ENCODE data around the gene KCTD15. TPM values are rescaled to one million over a fixed set of nuclear protein-coding genes. Genes with fewer than 3 reads are reported as not detected.

The KCTD15 gene
- total and polyA plus RNA-seq, 10 of the 15 experiments (the other 5 are each of a cell fraction or from before 2014, with no cell fraction given), result not detected

DNA sequence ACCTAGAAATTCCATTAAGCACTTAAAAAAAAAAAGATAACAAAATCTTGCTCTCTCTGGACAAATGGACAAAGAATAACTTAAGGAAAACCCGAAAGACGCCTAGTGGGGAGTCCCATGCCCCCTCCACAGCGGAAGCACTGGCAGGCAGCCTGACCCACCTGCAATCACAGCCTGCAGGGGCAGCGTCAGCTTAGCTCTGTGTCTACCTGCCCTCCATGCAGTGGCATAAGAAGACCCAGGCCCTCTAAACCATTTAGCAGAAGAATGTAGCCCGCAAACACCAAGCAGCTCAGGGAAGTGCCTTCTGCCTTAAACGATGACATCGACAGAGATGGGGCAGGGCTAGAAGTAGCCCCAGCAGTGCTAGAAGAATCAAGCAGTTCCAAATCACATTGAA, 36.0 kb downstream of the KCTD15 start (continued):
- TF ChIP-seq, protein P1, sequence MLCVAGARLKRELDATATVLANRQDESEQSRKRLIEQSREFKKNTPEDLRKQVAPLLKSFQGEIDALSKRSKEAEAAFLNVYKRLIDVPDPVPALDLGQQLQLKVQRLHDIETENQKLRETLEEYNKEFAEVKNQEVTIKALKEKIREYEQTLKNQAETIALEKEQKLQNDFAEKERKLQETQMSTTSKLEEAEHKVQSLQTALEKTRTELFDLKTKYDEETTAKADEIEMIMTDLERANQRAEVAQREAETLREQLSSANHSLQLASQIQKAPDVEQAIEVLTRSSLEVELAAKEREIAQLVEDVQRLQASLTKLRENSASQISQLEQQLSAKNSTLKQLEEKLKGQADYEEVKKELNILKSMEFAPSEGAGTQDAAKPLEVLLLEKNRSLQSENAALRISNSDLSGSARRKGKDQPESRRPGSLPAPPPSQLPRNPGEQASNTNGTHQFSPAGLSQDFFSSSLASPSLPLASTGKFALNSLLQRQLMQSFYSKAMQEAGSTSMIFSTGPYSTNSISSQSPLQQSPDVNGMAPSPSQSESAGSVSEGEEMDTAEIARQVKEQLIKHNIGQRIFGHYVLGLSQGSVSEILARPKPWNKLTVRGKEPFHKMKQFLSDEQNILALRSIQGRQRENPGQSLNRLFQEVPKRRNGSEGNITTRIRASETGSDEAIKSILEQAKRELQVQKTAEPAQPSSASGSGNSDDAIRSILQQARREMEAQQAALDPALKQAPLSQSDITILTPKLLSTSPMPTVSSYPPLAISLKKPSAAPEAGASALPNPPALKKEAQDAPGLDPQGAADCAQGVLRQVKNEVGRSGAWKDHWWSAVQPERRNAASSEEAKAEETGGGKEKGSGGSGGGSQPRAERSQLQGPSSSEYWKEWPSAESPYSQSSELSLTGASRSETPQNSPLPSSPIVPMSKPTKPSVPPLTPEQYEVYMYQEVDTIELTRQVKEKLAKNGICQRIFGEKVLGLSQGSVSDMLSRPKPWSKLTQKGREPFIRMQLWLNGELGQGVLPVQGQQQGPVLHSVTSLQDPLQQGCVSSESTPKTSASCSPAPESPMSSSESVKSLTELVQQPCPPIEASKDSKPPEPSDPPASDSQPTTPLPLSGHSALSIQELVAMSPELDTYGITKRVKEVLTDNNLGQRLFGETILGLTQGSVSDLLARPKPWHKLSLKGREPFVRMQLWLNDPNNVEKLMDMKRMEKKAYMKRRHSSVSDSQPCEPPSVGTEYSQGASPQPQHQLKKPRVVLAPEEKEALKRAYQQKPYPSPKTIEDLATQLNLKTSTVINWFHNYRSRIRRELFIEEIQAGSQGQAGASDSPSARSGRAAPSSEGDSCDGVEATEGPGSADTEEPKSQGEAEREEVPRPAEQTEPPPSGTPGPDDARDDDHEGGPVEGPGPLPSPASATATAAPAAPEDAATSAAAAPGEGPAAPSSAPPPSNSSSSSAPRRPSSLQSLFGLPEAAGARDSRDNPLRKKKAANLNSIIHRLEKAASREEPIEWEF (IDR thresholded peaks at IDR 0.05; ENCODE audit: insufficient replicate concordance, low read depth, low read length), result no peak
- TF ChIP-seq CEBPB (IDR thresholded peaks at IDR 0.05; ENCODE audit: borderline replicate concordance in 1 of 2, low read depth in 2 of 2, low read length in 2 of 2), result no peak
- TF ChIP-seq CHD4 (IDR thresholded peaks at IDR 0.05), result no peak
- TF ChIP-seq TCF12 (IDR thresholded peaks at IDR 0.05; ENCODE audit: low read depth, low read length), result no peak
- TF ChIP-seq MYC (IDR thresholded peaks at IDR 0.05; ENCODE audit: insufficient read depth, insufficient read length, insufficient replicate concordance, low read length, severe bottlenecking), result no peak
- no peak for TF ChIP-seq NR2C1 (IDR thresholded peaks at IDR 0.05)
- no peak for TF ChIP-seq JUNB (IDR thresholded peaks at IDR 0.05)
- no peak for TF ChIP-seq BHLHE40 (IDR thresholded peaks at IDR 0.05; ENCODE audit: borderline replicate concordance in 1 of 2, low read depth in 2 of 2, low read length in 1 of 2)
- TF ChIP-seq ASH2L (IDR thresholded peaks at IDR 0.05; ENCODE audit: borderline replicate concordance, low read depth), result no peak
- TF ChIP-seq, protein P2, sequence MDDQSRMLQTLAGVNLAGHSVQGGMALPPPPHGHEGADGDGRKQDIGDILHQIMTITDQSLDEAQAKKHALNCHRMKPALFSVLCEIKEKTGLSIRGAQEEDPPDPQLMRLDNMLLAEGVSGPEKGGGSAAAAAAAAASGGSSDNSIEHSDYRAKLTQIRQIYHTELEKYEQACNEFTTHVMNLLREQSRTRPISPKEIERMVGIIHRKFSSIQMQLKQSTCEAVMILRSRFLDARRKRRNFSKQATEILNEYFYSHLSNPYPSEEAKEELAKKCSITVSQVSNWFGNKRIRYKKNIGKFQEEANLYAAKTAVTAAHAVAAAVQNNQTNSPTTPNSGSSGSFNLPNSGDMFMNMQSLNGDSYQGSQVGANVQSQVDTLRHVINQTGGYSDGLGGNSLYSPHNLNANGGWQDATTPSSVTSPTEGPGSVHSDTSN (IDR thresholded peaks at IDR 0.05; ENCODE audit: insufficient replicate concordance, low read depth, low read length), result no peak
- TF ChIP-seq, protein P3, sequence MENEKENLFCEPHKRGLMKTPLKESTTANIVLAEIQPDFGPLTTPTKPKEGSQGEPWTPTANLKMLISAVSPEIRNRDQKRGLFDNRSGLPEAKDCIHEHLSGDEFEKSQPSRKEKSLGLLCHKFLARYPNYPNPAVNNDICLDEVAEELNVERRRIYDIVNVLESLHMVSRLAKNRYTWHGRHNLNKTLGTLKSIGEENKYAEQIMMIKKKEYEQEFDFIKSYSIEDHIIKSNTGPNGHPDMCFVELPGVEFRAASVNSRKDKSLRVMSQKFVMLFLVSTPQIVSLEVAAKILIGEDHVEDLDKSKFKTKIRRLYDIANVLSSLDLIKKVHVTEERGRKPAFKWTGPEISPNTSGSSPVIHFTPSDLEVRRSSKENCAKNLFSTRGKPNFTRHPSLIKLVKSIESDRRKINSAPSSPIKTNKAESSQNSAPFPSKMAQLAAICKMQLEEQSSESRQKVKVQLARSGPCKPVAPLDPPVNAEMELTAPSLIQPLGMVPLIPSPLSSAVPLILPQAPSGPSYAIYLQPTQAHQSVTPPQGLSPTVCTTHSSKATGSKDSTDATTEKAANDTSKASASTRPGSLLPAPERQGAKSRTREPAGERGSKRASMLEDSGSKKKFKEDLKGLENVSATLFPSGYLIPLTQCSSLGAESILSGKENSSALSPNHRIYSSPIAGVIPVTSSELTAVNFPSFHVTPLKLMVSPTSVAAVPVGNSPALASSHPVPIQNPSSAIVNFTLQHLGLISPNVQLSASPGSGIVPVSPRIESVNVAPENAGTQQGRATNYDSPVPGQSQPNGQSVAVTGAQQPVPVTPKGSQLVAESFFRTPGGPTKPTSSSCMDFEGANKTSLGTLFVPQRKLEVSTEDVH (IDR thresholded peaks at IDR 0.05; ENCODE audit: low read depth, partially characterized antibody), result no peak

Data from GM12878 (cell line).